SK-N-SH treated with all-trans-retinoic acid at 6 μM for 48 hours (cell line): ENCODE data around the gene SEMA7A.

Source experiments
- ARNTL ChIP-seq: fragments of 450-650 bp; formaldehyde crosslinking; IDR thresholded peaks from 2 replicates; pipeline ENCODE4 v1.5.0; 2020; ENCODE audit warnings: low read depth, mild to moderate bottlenecking, moderate library complexity, borderline replicate concordance
- BACH2 ChIP-seq: fragments of 250-450 bp; sonication (Bioruptor Pico); IDR thresholded peaks from 2 replicates; pipeline ENCODE4 v1.9.0; 2021; ENCODE audit warnings: mild to moderate bottlenecking, borderline replicate concordance
- ESRRG ChIP-seq: fragments of 250-450 bp; sonication (Bioruptor Pico); IDR thresholded peaks from 2 replicates; pipeline ENCODE4 v1.6.1; 2021; ENCODE audit warnings: mild to moderate bottlenecking
- GLIS3 ChIP-seq: fragments of 250-450 bp; sonication (Bioruptor Pico); IDR thresholded peaks from 2 replicates; pipeline ENCODE4 v1.5.0; 2020; ENCODE audit warnings: mild to moderate bottlenecking, moderate library complexity
- RARB ChIP-seq: fragments of 250-450 bp; sonication (Bioruptor Pico); IDR thresholded peaks from 2 replicates; pipeline ENCODE4 v1.8.0; 2021; ENCODE audit warnings: mild to moderate bottlenecking, moderate library complexity
- SNAI2 ChIP-seq: fragments of 250-450 bp; sonication (Bioruptor Pico); IDR thresholded peaks from 2 replicates; pipeline ENCODE4 v1.5.0; 2020; ENCODE audit warnings: mild to moderate bottlenecking, moderate library complexity
- TCF4 ChIP-seq: fragments of 250-450 bp; sonication (Bioruptor Pico); IDR thresholded peaks from 2 replicates; pipeline ENCODE4 v1.8.0; 2021; ENCODE audit warnings: mild to moderate bottlenecking, moderate library complexity, borderline replicate concordance
- ZFP30 ChIP-seq: fragments of 450-650 bp; formaldehyde crosslinking; IDR thresholded peaks from 2 replicates; pipeline ENCODE4 v1.5.0; 2022; ENCODE audit warnings: mild to moderate bottlenecking, moderate library complexity
- ZNF565 ChIP-seq: fragments of 450-650 bp; formaldehyde crosslinking; conservative IDR thresholded peaks from 2 replicates; pipeline ENCODE4 v1.5.0; 2020; ENCODE audit warnings: low read depth, mild to moderate bottlenecking, moderate library complexity
- TF ChIP-seq, protein P1 (sequence below): fragments of 250-450 bp; sonication (Bioruptor Pico); IDR thresholded peaks from 2 replicates; pipeline ENCODE4 v1.8.0; 2021; ENCODE audit warnings: low read depth, mild to moderate bottlenecking, moderate library complexity, borderline replicate concordance
- TF ChIP-seq, protein P2 (sequence below): fragments of 250-450 bp; sonication (Bioruptor Pico); IDR thresholded peaks from 2 replicates; pipeline ENCODE4 v1.8.0; 2020; ENCODE audit warnings: mild to moderate bottlenecking, moderate library complexity, borderline replicate concordance
- TF ChIP-seq, protein P3 (sequence below): fragments of 250-450 bp; sonication (Bioruptor Pico); IDR thresholded peaks from 2 replicates; pipeline ENCODE4 v1.5.0; 2020; ENCODE audit warnings: mild to moderate bottlenecking, moderate library complexity

DNA sequence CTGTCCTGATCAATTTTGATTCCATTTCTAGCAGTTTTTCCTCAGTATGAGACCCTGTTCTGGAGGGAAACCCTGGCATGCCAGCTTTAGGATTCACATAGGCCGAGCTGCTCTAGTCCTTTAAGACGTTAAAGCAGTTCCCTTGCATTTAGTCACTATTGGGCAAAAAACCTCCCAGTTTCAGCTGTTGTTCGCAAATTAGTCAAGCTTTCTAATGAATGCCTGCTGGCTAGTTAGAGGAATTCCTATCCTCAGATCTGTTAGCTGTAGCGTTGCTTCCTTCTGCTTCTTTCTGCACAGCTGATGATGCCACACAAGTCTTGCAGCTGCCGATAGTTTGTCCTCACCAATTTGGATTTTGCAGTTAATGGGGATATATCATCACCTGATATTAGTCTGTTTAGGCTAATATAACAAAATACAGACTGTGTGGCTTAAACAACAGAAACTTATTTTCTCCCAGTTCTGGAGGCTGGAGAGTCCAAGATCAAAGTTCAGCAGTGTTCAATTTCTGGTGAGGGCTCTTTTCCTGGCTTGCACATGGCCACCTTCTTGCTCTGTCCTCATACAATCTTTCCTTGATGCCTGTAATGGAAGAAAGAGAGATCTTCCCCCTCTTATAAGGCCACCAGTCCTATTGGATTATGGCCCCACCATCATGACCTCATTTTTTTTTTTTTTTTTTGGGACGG is 34.7 kb upstream of the SEMA7A start:
- no peak for TF ChIP-seq ZFP30
- no peak for TF ChIP-seq ESRRG
- TF ChIP-seq, protein P1, sequence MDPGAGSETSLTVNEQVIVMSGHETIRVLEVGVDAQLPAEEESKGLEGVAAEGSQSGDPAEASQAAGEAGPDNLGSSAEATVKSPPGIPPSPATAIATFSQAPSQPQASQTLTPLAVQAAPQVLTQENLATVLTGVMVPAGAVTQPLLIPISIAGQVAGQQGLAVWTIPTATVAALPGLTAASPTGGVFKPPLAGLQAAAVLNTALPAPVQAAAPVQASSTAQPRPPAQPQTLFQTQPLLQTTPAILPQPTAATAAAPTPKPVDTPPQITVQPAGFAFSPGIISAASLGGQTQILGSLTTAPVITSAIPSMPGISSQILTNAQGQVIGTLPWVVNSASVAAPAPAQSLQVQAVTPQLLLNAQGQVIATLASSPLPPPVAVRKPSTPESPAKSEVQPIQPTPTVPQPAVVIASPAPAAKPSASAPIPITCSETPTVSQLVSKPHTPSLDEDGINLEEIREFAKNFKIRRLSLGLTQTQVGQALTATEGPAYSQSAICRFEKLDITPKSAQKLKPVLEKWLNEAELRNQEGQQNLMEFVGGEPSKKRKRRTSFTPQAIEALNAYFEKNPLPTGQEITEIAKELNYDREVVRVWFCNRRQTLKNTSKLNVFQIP (CRISPR knock-in tag): no peak
- TF ChIP-seq, protein P2, sequence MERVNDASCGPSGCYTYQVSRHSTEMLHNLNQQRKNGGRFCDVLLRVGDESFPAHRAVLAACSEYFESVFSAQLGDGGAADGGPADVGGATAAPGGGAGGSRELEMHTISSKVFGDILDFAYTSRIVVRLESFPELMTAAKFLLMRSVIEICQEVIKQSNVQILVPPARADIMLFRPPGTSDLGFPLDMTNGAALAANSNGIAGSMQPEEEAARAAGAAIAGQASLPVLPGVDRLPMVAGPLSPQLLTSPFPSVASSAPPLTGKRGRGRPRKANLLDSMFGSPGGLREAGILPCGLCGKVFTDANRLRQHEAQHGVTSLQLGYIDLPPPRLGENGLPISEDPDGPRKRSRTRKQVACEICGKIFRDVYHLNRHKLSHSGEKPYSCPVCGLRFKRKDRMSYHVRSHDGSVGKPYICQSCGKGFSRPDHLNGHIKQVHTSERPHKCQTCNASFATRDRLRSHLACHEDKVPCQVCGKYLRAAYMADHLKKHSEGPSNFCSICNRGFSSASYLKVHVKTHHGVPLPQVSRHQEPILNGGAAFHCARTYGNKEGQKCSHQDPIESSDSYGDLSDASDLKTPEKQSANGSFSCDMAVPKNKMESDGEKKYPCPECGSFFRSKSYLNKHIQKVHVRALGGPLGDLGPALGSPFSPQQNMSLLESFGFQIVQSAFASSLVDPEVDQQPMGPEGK: no peak
- no peak for TF ChIP-seq SNAI2
- TF ChIP-seq ARNTL (CRISPR knock-in tag): no peak
- no peak for TF ChIP-seq TCF4 (CRISPR knock-in tag)
- TF ChIP-seq GLIS3 (CRISPR knock-in tag): no peak
- no peak for TF ChIP-seq RARB
- no peak for TF ChIP-seq BACH2
- TF ChIP-seq, protein P3, sequence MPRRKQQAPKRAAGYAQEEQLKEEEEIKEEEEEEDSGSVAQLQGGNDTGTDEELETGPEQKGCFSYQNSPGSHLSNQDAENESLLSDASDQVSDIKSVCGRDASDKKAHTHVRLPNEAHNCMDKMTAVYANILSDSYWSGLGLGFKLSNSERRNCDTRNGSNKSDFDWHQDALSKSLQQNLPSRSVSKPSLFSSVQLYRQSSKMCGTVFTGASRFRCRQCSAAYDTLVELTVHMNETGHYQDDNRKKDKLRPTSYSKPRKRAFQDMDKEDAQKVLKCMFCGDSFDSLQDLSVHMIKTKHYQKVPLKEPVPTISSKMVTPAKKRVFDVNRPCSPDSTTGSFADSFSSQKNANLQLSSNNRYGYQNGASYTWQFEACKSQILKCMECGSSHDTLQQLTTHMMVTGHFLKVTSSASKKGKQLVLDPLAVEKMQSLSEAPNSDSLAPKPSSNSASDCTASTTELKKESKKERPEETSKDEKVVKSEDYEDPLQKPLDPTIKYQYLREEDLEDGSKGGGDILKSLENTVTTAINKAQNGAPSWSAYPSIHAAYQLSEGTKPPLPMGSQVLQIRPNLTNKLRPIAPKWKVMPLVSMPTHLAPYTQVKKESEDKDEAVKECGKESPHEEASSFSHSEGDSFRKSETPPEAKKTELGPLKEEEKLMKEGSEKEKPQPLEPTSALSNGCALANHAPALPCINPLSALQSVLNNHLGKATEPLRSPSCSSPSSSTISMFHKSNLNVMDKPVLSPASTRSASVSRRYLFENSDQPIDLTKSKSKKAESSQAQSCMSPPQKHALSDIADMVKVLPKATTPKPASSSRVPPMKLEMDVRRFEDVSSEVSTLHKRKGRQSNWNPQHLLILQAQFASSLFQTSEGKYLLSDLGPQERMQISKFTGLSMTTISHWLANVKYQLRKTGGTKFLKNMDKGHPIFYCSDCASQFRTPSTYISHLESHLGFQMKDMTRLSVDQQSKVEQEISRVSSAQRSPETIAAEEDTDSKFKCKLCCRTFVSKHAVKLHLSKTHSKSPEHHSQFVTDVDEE (CRISPR knock-in tag): no peak
- TF ChIP-seq ZNF565: no peak
